H9 (cell line): ENCODE measurements around the gene SLC6A19. TPM values are rescaled to one million over a fixed set of nuclear protein-coding genes. Genes with fewer than 3 reads are reported as not detected.

Experiments used
- DNase-seq: peaks from one replicate; pipeline ENCODE4 v3.0.0-alpha.2; 2017
- H2AFZ ChIP-seq: one replicate; pipeline ENCODE4 v1.6.1; 2013; ENCODE audit warnings: mild to moderate bottlenecking, low read length, control low read depth, moderate library complexity
- H2AK5ac ChIP-seq: 2 replicates; pipeline ENCODE4 v1.6.1; 2013; ENCODE audit warnings: low read length, control low read depth, mixed read lengths; ENCODE audit not compliant: insufficient read length
- H2BK120ac ChIP-seq: one replicate; pipeline ENCODE4 v1.6.1; 2013; ENCODE audit warnings: low read depth, mild to moderate bottlenecking, low read length, control low read depth, inconsistent platforms; ENCODE audit not compliant: poor library complexity, severe bottlenecking
- H2BK12ac ChIP-seq: 2 replicates; pipeline ENCODE4 v1.6.1; 2013; ENCODE audit warnings: low read length, control low read depth, mixed read lengths, low read depth; ENCODE audit not compliant: insufficient read length
- H2BK15ac ChIP-seq: 2 replicates; pipeline ENCODE4 v1.6.1; 2013; ENCODE audit warnings: low read depth, low read length, control low read depth
- H2BK20ac ChIP-seq: one replicate; pipeline ENCODE4 v1.6.1; 2013; ENCODE audit warnings: low read depth, mild to moderate bottlenecking, low read length, control low read depth, inconsistent platforms; ENCODE audit not compliant: poor library complexity, severe bottlenecking
- H2BK5ac ChIP-seq: 2 replicates; pipeline ENCODE4 v1.6.1; 2013; ENCODE audit warnings: low read length, control low read depth, mixed read lengths; ENCODE audit not compliant: insufficient read length
- H3K14ac ChIP-seq: 2 replicates; pipeline ENCODE4 v1.6.1; 2013; ENCODE audit warnings: low read length, control low read depth; ENCODE audit not compliant: insufficient read depth
- H3K18ac ChIP-seq: 2 replicates; pipeline ENCODE4 v1.6.1; 2013; ENCODE audit warnings: low read depth, mild to moderate bottlenecking, mixed read lengths, low read length, control low read depth; ENCODE audit not compliant: insufficient read length
- H3K23ac ChIP-seq: 2 replicates; pipeline ENCODE4 v1.6.1; 2013; ENCODE audit warnings: low read length, control low read depth, mixed read lengths, low read depth; ENCODE audit not compliant: insufficient read length
- H3K23me2 ChIP-seq: 2 replicates; pipeline ENCODE4 v1.6.1; 2013; ENCODE audit warnings: low read depth, mild to moderate bottlenecking, mixed read lengths, low read length, control low read depth; ENCODE audit not compliant: insufficient read length, poor library complexity, severe bottlenecking
- H3K27ac ChIP-seq: 2 replicates; pipeline ENCODE4 v1.5.1; 2013; ENCODE audit warnings: low read length, control low read depth, mixed read lengths, low read depth; ENCODE audit not compliant: insufficient read length
- H3K27me3 ChIP-seq: 2 replicates; pipeline ENCODE4 v1.6.1; 2013; ENCODE audit warnings: low read length, control low read depth, inconsistent platforms; ENCODE audit not compliant: insufficient read depth
- H3K4ac ChIP-seq: 2 replicates; pipeline ENCODE4 v1.6.1; 2013; ENCODE audit warnings: low read depth, mild to moderate bottlenecking, control low read depth, inconsistent platforms, low read length, moderate library complexity
- H3K4me1 ChIP-seq: 2 replicates; pipeline ENCODE4 v1.6.1; 2013; ENCODE audit warnings: low read length, control low read depth, inconsistent platforms; ENCODE audit not compliant: insufficient read depth
- H3K4me2 ChIP-seq: 2 replicates; pipeline ENCODE4 v1.6.1; 2013; ENCODE audit warnings: low read length, control low read depth, mixed read lengths; ENCODE audit not compliant: insufficient read length, insufficient read depth
- H3K56ac ChIP-seq: 2 replicates; pipeline ENCODE4 v1.6.1; 2013; ENCODE audit warnings: low read depth, mild to moderate bottlenecking, mixed read lengths, low read length, control low read depth; ENCODE audit not compliant: insufficient read length
- H3K79me1 ChIP-seq: 2 replicates; pipeline ENCODE4 v1.6.1; 2013; ENCODE audit warnings: low read depth, mild to moderate bottlenecking, moderate library complexity, low read length, control low read depth, inconsistent platforms; ENCODE audit not compliant: insufficient read depth, poor library complexity, severe bottlenecking
- H3K79me2 ChIP-seq: 2 replicates; pipeline ENCODE4 v1.6.1; 2013; ENCODE audit warnings: low read length, control low read depth, inconsistent platforms; ENCODE audit not compliant: insufficient read depth
- H3K9ac ChIP-seq: 2 replicates; pipeline ENCODE4 v1.6.1; 2013; ENCODE audit warnings: low read length, control low read depth, mixed read lengths; ENCODE audit not compliant: insufficient read length; ENCODE audit errors: extremely low read depth
- H3K9me3 ChIP-seq: one replicate; pipeline ENCODE4 v1.6.1; 2013; ENCODE audit warnings: low read depth, low read length, inconsistent platforms; ENCODE audit not compliant: control insufficient read depth
- H3T11ph ChIP-seq: one replicate; pipeline ENCODE4 v1.6.1; 2013; ENCODE audit warnings: mild to moderate bottlenecking, low read length, control low read depth, inconsistent platforms
- H4K20me1 ChIP-seq: one replicate; pipeline ENCODE4 v1.6.1; 2013; ENCODE audit not compliant: control insufficient read depth, insufficient read length, insufficient read depth
- H4K5ac ChIP-seq: 2 replicates; pipeline ENCODE4 v1.6.1; 2013; ENCODE audit warnings: low read depth, mild to moderate bottlenecking, mixed read lengths, low read length, control low read depth; ENCODE audit not compliant: insufficient read length
- H4K8ac ChIP-seq: replicated peaks from 2 replicates; pipeline ENCODE4 v1.6.1; 2013; ENCODE audit warnings: low read length, control low read depth, mixed read lengths, low read depth; ENCODE audit not compliant: insufficient read length
- H4K91ac ChIP-seq: 2 replicates; pipeline ENCODE4 v1.6.1; 2013; ENCODE audit warnings: low read depth, mild to moderate bottlenecking, moderate library complexity, mixed read lengths, low read length, control low read depth; ENCODE audit not compliant: insufficient read length
- H3K27ac Mint-ChIP-seq, 3 experiments: 2 replicates in 2 of 3; 3 replicates in 1 of 3; pipeline ENCODE4 v1.8.0; 2020 to 2021; ENCODE audit warnings: mixed read lengths in 3 of 3, mild to moderate bottlenecking in 1 of 3, moderate library complexity in 1 of 3
- H3K27me3 Mint-ChIP-seq: 2 replicates; pipeline ENCODE4 v1.8.0; 2021; ENCODE audit warnings: low read depth, mild to moderate bottlenecking, moderate library complexity, mixed read lengths
- H3K36me3 Mint-ChIP-seq, 3 experiments: 2 replicates in 2 of 3; 3 replicates in 1 of 3; pipeline ENCODE4 v1.8.0; 2020 to 2021; ENCODE audit warnings: low read depth in 3 of 3, mixed read lengths in 3 of 3; ENCODE audit not compliant: insufficient read depth in 1 of 3
- H3K4me1 Mint-ChIP-seq, 2 experiments: 2 replicates each; pipeline ENCODE4 v1.8.0; 2020; ENCODE audit warnings: mixed read lengths in 2 of 2
- H3K4me3 Mint-ChIP-seq, 2 experiments: 2 replicates in 1 of 2; 3 replicates in 1 of 2; pipeline ENCODE4 v1.8.0; 2020 to 2021; ENCODE audit warnings: mild to moderate bottlenecking in 2 of 2, mixed read lengths in 2 of 2, moderate library complexity in 1 of 2
- H3K9me3 Mint-ChIP-seq, 2 experiments: 2 replicates in 1 of 2; 3 replicates in 1 of 2; pipeline ENCODE4 v1.8.0; 2020; ENCODE audit warnings: mild to moderate bottlenecking in 2 of 2, mixed read lengths in 2 of 2, moderate library complexity in 1 of 2
- CTCF ChIP-seq: fragments of 200-600 bp; sonication (generic); conservative IDR thresholded peaks from 3 replicates; pipeline ENCODE4 v1.8.0; 2021; ENCODE audit warnings: antibody characterized with exemption, mild to moderate bottlenecking
- WGBS: extraction: QIAGEN DNeasy Blood & Tissue Kit; methylation state at CpG from one replicate; pipeline ENCODE4 v1.1.7; 2013; ENCODE audit warnings: missing lambda C conversion rate, low lambda C conversion rate, mixed read lengths; ENCODE audit not compliant: insufficient read length; ENCODE audit errors: extremely low coverage; 5-methylcytosine and 5-hydroxymethylcytosine counted together
- total RNA-seq: library from RNA; stranded (reverse); gene quantifications from 2 replicates; pipeline ENCODE4 v1.2.1, GENCODE V29; 2021

The SLC6A19 gene
- total RNA-seq, 1 experiment from 2014 or later, result not detected

- Histone ChIP-seq H4K5ac (no peak overlapping the region), H3K27ac (no peak overlapping the region), H3K14ac (no peak overlapping the region; the same call in 1 of the 2 replicates), H2BK120ac (no peak overlapping the region), H3K56ac (no peak overlapping the region), H2BK5ac (no peak overlapping the region), H3K27me3 (no peaks in the 10 kb centered on the region), H3K9ac (no peak overlapping the region), H3K9me3 (no peaks in the 10 kb centered on the region), H3K4ac (no peak overlapping the region), H4K8ac (no peak overlapping the region), H3T11ph (no peak overlapping the region), H3K4me2 (no peak overlapping the region), H2BK20ac (no peak overlapping the region), H3K18ac (no peak overlapping the region), H2AFZ (no peak overlapping the region), H2BK12ac (no peak overlapping the region), H3K23ac (no peak overlapping the region), H4K91ac (no peak overlapping the region), H2BK15ac (no peak overlapping the region), H3K4me1 (no peaks in the 10 kb centered on the region), H3K23me2 (no peaks in the 10 kb centered on the region), H2AK5ac (no peak overlapping the region), H3K79me2 (no peaks in the 10 kb centered on the region), H4K20me1 (peaks cover 3% of the 10 kb centered on the region), H3K79me1 (no peaks in the 10 kb centered on the region)
- DNase-seq, result no peak
- no peaks in the 10 kb centered on the region for H3K36me3 Mint-ChIP-seq
- H3K27me3 Mint-ChIP-seq, result peaks cover 9% of the 10 kb centered on the region
- peaks cover 0 to 6% of the 10 kb centered on the region in 2 experiments; a peak in 3 of 5 replicates for H3K9me3 Mint-ChIP-seq
- no peak overlapping the region for H3K4me3 Mint-ChIP-seq
- TF ChIP-seq CTCF, result no peak
- WGBS, result no CpG with 5 or more reads among the region's 25 CpGs
- peaks cover 3 to 6% of the 10 kb centered on the region in 2 experiments; a peak in 2 of 4 replicates for H3K4me1 Mint-ChIP-seq
- no peak overlapping the region for H3K27ac Mint-ChIP-seq
These were observed 12.2 kb downstream of the SLC6A19 start for GRCh38 chr5:1213508-1214162.
